A549 (cell line): ENCODE results near the gene ZBTB39.

Experiments used
- CBX2 ChIP-seq: fragments of 200-600 bp; sonication (generic); IDR thresholded peaks from 2 replicates; pipeline ENCODE4 v1.6.1; 2016; ENCODE audit warnings: low read depth, mild to moderate bottlenecking, borderline replicate concordance
- CEBPB ChIP-seq, 2 experiments: fragments of >200 bp in 1 of 2; sonication (Bioruptor Twin) in 1 of 2; formaldehyde crosslinking in 1 of 2; IDR thresholded peaks; 2 replicates each; pipeline ENCODE4 v1.6.1; 2012 to 2016
- CTCF ChIP-seq: fragments of >200 bp; sonication (Bioruptor Twin); formaldehyde crosslinking; IDR thresholded peaks from 3 replicates; pipeline ENCODE4 v1.5.1; 2016
- EP300 ChIP-seq, 2 experiments: fragments of >200 bp; sonication (Bioruptor Twin); formaldehyde crosslinking; IDR thresholded peaks; 2 replicates in 1 of 2; 3 replicates in 1 of 2; pipeline ENCODE4 v1.6.1; 2016 to 2017
- FOXS1 ChIP-seq: fragments of 250-450 bp; sonication (Bioruptor Pico); IDR thresholded peaks from 2 replicates; pipeline ENCODE4 v1.5.0; 2020; ENCODE audit warnings: mild to moderate bottlenecking, moderate library complexity
- MAFK ChIP-seq: fragments of 450-650 bp; IDR thresholded peaks from 2 replicates; pipeline ENCODE4 v1.6.1; 2014; ENCODE audit not compliant: partially characterized antibody
- POLR2AphosphoS2 ChIP-seq: conservative IDR thresholded peaks from 2 replicates; pipeline ENCODE4 v1.6.1; 2012; ENCODE audit warnings: low read length, improper control_type of control experiment, inconsistent platforms

GRCh38 chr12:56989861-56990610 lies 16.3 kb downstream of the ZBTB39 start:
- TF ChIP-seq EP300 (IDR thresholded peaks at IDR 0.05) (no peak), CTCF (no peak), POLR2AphosphoS2 (no peak), FOXS1 (no peak), MAFK (no peak), CBX2 (no peak), CEBPB (IDR thresholded peaks at IDR 0.05) (no peak)
